Smooth muscle cell (in vitro differentiated cells): ENCODE results near the gene MFAP3. TPM values are rescaled to one million over a fixed set of nuclear protein-coding genes. Genes with fewer than 3 reads are reported as not detected.

Source experiments
- DNase-seq: peaks from one replicate; lab custom pipeline; 2025; ENCODE audit not compliant: unreplicated experiment; lab: John Stamatoyannopoulos, UW
- H2AFZ ChIP-seq: fragments of 200-600 bp; sonication (generic); 2 replicates; pipeline ENCODE4 v1.6.0; 2016; ENCODE audit warnings: antibody characterized with exemption, low read depth, mild to moderate bottlenecking
- H3F3A ChIP-seq: fragments of 200-600 bp; sonication (generic); 2 replicates; pipeline ENCODE4 v1.6.0; 2017; ENCODE audit warnings: antibody characterized with exemption, low read depth
- H3K27ac ChIP-seq: fragments of 200-600 bp; sonication (generic); 2 replicates; pipeline ENCODE4 v1.5.1; 2016; ENCODE audit warnings: low read depth, mild to moderate bottlenecking
- H3K27me3 ChIP-seq: fragments of 200-600 bp; sonication (generic); 2 replicates; pipeline ENCODE4 v1.6.1; 2016; ENCODE audit warnings: low read depth, mild to moderate bottlenecking
- H3K36me3 ChIP-seq: fragments of 200-600 bp; sonication (generic); 2 replicates; pipeline ENCODE4 v1.5.1; 2016; ENCODE audit warnings: low read depth
- H3K4me1 ChIP-seq: fragments of 200-600 bp; sonication (generic); 2 replicates; pipeline ENCODE4 v1.5.1; 2016; ENCODE audit warnings: low read depth
- H3K4me2 ChIP-seq: fragments of 200-600 bp; sonication (generic); 2 replicates; pipeline ENCODE4 v1.6.0; 2016; ENCODE audit warnings: mild to moderate bottlenecking
- H3K4me3 ChIP-seq: fragments of 200-600 bp; sonication (generic); 2 replicates; pipeline ENCODE4 v1.5.1; 2016; ENCODE audit warnings: mild to moderate bottlenecking
- H3K79me2 ChIP-seq: fragments of 200-600 bp; sonication (generic); 2 replicates; pipeline ENCODE4 v1.6.0; 2016; ENCODE audit warnings: low read depth, mild to moderate bottlenecking
- H3K9ac ChIP-seq: fragments of 200-600 bp; sonication (generic); 2 replicates; pipeline ENCODE4 v1.6.0; 2016; ENCODE audit warnings: low read depth
- H3K9me3 ChIP-seq: fragments of 200-600 bp; sonication (generic); replicated peaks from 2 replicates; pipeline ENCODE4 v1.5.1; 2016; ENCODE audit warnings: low read depth
- H4K20me1 ChIP-seq: fragments of 200-600 bp; sonication (generic); 2 replicates; pipeline ENCODE4 v1.6.0; 2016; ENCODE audit warnings: low read depth
- CTCF ChIP-seq: fragments of 200-600 bp; sonication (generic); IDR thresholded peaks from 2 replicates; pipeline ENCODE4 v1.5.1; 2017; ENCODE audit warnings: borderline replicate concordance, mild to moderate bottlenecking, antibody characterized with exemption; ENCODE audit not compliant: insufficient read depth, poor library complexity, severe bottlenecking
- WGBS: methylation state at CpG from one replicate; pipeline ENCODE4 v1.1.7; 2016; ENCODE audit warnings: low lambda C conversion rate; 5-methylcytosine and 5-hydroxymethylcytosine counted together
- polyA plus RNA-seq: library from polyadenylated mRNA; unstranded; fragments of >200 nt; fragmentation: Nextera tagmentation; extraction: Ambion mirVana; gene quantifications from 2 replicates; pipeline ENCODE4 v1.2.1, GENCODE V29; 2016
- total RNA-seq: library from RNA; depleted of rRNA; stranded (reverse); fragments of >200 nt; gene quantifications from 2 replicates; pipeline ENCODE4 v1.2.3, GENCODE V29; 2014

MFAP3 gene
- total and polyA plus RNA-seq, 2 experiments from 2014 or later, result 12.6 to 76.0 TPM

- peaks cover 3% of the 10 kb centered on the region for H3K79me2 ChIP-seq
- H3K9ac ChIP-seq, result no peak overlapping the region
- no peak overlapping the region for H2AFZ ChIP-seq
- no peaks in the 10 kb centered on the region for H3F3A ChIP-seq
- H3K4me3 ChIP-seq, result no peak overlapping the region
- no peak overlapping the region for H3K4me2 ChIP-seq
- H4K20me1 ChIP-seq, result peaks cover 86% of the 10 kb centered on the region
- WGBS, result 100% methylated on average over 2 of the region's 2 CpGs
- DNase-seq, result no peak
- no peaks in the 10 kb centered on the region for H3K4me1 ChIP-seq
- no peak overlapping the region for H3K27ac ChIP-seq
- H3K27me3 ChIP-seq, result no peaks in the 10 kb centered on the region
- H3K9me3 ChIP-seq, result no peaks in the 10 kb centered on the region
- TF ChIP-seq CTCF, result no peak
- no peaks in the 10 kb centered on the region for H3K36me3 ChIP-seq
Measured at GRCh38 chr5:154055201-154055600, 16.4 kb downstream of the MFAP3 start.

GRCh38 chr5:154058055-154059038 is 19.6 kb downstream of the MFAP3 start:
- Histone ChIP-seq H3F3A (no peaks in the 10 kb centered on the region), H3K9ac (no peak overlapping the region), H3K27me3 (no peaks in the 10 kb centered on the region), H2AFZ (no peak overlapping the region), H3K4me3 (no peak overlapping the region), H3K27ac (no peak overlapping the region), H3K4me2 (no peak overlapping the region), H3K36me3 (no peaks in the 10 kb centered on the region), H3K4me1 (no peaks in the 10 kb centered on the region), H3K79me2 (peaks cover 3% of the 10 kb centered on the region), H3K9me3 (no peaks in the 10 kb centered on the region), H4K20me1 (peaks cover 59% of the 10 kb centered on the region)
- 67% methylated on average over 10 of the region's 10 CpGs for WGBS
- TF ChIP-seq CTCF, result no peak
- no peak for DNase-seq

GRCh38 chr5:154059039-154059430 is 20.3 kb downstream of the MFAP3 start:
- no peak for DNase-seq
- H3K4me1 ChIP-seq, result no peaks in the 10 kb centered on the region
- no peak overlapping the region for H2AFZ ChIP-seq
- WGBS, result 78% methylated on average over 6 of the region's 6 CpGs
- H4K20me1 ChIP-seq, result peaks cover 58% of the 10 kb centered on the region
- no peaks in the 10 kb centered on the region for H3K27me3 ChIP-seq
- peaks cover 3% of the 10 kb centered on the region for H3K79me2 ChIP-seq
- no peaks in the 10 kb centered on the region for H3F3A ChIP-seq
- H3K27ac ChIP-seq, result no peak overlapping the region
- no peak for TF ChIP-seq CTCF
- no peaks in the 10 kb centered on the region for H3K36me3 ChIP-seq
- no peak overlapping the region for H3K4me2 ChIP-seq
- H3K9me3 ChIP-seq, result no peaks in the 10 kb centered on the region
- H3K9ac ChIP-seq, result no peak overlapping the region
- no peak overlapping the region for H3K4me3 ChIP-seq
